ENCODE results near the gene ISM2. TPM values are rescaled to one million over a fixed set of nuclear protein-coding genes. Genes with fewer than 3 reads are reported as not detected.

The ISM2 gene
- total and polyA plus RNA-seq, 11 donors: 1.3 TPM; not detected in 10

DNA sequence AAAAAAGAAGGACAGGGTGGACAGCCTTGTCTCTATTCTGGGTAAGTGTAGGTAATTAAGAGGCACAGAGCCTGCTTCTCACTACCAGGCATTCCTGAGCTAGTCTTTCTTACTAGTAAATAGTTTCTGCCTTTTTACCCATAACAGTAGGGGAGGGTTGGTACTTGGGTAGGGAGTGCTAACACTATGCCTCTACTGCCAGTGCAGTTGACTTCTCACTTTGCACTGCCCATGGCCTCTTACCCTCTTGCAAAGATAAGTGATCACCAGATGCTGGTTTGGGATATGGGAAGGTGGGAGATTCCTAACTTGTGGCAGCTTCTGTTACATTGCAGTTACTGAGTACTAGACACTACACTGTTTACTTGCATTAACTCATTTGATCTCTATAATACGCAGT lies 29.1 kb downstream of the ISM2 start:
- Histone ChIP-seq H3K9me3 (no peaks in the 10 kb centered on the region), H3K4me1 (peaks cover 0 to under 1% (median 0%) of the 10 kb centered on the region in 12 donors), H3K36me3 (peaks cover 9 to 60% (median 55%) of the 10 kb centered on the region in 9 donors), H3K27me3 (no peaks in the 10 kb centered on the region), H3K4me3 (no peak overlapping the region), H3K27ac (no peak overlapping the region)
- DNase-seq (no peak), ATAC-seq (no peak)
- 79 to 99% (median 90%) methylated on average over 1 of the region's 1 CpG for WGBS, 4 donors
- TF ChIP-seq, protein P1, sequence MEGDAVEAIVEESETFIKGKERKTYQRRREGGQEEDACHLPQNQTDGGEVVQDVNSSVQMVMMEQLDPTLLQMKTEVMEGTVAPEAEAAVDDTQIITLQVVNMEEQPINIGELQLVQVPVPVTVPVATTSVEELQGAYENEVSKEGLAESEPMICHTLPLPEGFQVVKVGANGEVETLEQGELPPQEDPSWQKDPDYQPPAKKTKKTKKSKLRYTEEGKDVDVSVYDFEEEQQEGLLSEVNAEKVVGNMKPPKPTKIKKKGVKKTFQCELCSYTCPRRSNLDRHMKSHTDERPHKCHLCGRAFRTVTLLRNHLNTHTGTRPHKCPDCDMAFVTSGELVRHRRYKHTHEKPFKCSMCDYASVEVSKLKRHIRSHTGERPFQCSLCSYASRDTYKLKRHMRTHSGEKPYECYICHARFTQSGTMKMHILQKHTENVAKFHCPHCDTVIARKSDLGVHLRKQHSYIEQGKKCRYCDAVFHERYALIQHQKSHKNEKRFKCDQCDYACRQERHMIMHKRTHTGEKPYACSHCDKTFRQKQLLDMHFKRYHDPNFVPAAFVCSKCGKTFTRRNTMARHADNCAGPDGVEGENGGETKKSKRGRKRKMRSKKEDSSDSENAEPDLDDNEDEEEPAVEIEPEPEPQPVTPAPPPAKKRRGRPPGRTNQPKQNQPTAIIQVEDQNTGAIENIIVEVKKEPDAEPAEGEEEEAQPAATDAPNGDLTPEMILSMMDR (IDR thresholded peaks at IDR 0.05): no peak
- TF ChIP-seq POLR2A (IDR thresholded peaks at IDR 0.05): no peak
- intact Hi-C loops (cut with DNase I): loop anchor here in 1 of 10 donors (10.0 kb wide), 1 partner anchor 235 kb away; the partner anchor contains the start of genes ALKBH1 and SLIRP

DNA sequence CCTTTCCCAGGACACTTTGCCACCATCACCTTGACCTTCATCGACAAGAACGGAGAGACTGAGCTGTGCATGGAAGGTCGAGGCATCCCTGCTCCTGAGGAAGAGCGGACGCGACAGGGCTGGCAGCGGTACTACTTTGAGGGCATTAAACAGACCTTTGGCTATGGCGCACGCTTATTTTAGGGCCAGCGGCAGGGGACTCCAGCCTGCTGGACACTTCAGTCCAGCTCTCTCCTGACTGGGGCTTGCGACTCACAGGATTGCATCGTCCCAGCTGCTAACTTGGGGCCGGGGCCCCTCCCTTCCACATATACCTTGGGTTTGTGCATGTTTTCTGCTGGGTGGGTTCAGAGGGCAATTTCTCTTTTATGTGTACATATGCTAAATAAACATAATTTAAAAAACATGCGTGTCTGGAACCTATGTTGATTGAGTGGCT lies 29.5 kb downstream of the ISM2 start:
- WGBS, 4 donors: 89 to 92% (median 91%) methylated on average over 14 of the region's 14 CpGs
- no peak for TF ChIP-seq POLR2A (IDR thresholded peaks at IDR 0.05)
- TF ChIP-seq, protein P1 (IDR thresholded peaks at IDR 0.05): no peak
- Histone ChIP-seq H3K4me3 (no peak overlapping the region), H3K27ac (no peak overlapping the region), H3K9me3 (no peaks in the 10 kb centered on the region), H3K36me3 (peaks cover 11 to 64% (median 59%) of the 10 kb centered on the region in 9 donors), H3K4me1 (no peaks in the 10 kb centered on the region), H3K27me3 (no peaks in the 10 kb centered on the region)
- ATAC-seq (no peak), DNase-seq (no peak)
- intact Hi-C loops (cut with DNase I): loop anchor here in 1 of 10 donors (10.0 kb wide), 1 partner anchor 236 kb away; the partner anchor contains the start of genes ALKBH1 and SLIRP

DNA sequence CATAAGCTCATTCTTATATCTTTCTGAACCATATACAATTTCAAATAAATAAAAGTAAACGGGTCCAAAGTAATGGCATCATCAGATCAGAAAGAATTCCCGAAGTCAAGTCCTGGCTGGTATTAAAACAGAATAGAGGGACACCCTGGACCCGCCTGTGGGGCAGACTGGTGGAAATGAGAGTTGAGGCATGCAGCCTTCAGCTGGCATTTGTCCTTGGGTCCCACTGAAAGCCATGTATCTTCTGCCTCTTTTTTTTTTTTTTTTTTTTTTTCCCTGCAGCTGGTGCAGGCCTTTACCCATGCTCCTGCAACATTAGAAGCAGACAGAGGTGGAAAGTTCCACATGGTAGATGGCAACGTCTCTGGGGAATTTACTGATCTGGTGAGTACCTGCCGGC lies 30.8 kb downstream of the ISM2 start:
- Histone ChIP-seq H3K4me3 (no peak overlapping the region), H3K36me3 (peaks cover 11 to 77% (median 72%) of the 10 kb centered on the region in 9 donors), H3K4me1 (no peaks in the 10 kb centered on the region), H3K27ac (no peak overlapping the region), H3K27me3 (no peaks in the 10 kb centered on the region), H3K9me3 (no peaks in the 10 kb centered on the region)
- intact Hi-C loops (cut with DNase I): loop anchor here in 1 of 10 donors (10.0 kb wide), 1 partner anchor 237 kb away; the partner anchor contains the start of genes ALKBH1 and SLIRP
- DNase-seq (no peak), ATAC-seq (no peak)
- 92 to 94% (median 92%) methylated on average over 5 of the region's 5 CpGs for WGBS, 4 donors
- TF ChIP-seq, protein P1 (IDR thresholded peaks at IDR 0.05): no peak
- no peak for TF ChIP-seq POLR2A (IDR thresholded peaks at IDR 0.05)

DNA sequence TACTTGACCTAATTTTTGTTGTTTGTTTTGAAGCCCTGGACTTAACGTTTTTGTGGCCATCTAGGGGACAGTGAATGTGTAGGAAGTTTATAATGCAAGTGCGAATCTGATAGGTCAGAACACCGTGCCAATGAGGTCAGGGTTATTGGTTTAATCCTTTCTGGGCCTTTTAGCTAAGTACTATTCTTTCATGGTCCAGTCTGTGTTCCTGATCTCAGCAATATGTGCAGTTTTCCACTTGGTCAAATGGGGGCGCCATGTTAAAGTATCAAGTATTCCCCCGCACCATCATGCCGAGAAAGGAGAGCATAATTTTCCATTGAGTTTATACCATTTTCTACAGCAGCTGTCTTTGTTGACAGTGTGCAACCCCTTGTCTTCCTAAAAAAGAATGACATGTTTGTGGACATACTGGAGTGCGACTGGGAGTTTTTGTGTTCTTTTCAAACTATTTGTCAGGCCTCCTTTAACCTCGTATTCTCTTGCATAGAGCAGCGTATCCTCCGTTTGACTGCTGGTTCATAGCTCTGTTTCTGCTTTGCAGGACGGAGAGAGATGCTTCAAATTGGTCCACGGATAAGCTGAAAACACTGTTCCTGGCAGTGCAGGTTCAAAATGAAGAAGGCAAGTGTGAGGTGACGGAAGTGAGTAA lies 39.4 kb downstream of the ISM2 start:
- peaks cover 0 to 50% (median 47%) of the 10 kb centered on the region in 9 donors for H3K36me3 ChIP-seq
- H3K4me3 ChIP-seq: peak overlapping the region; percentile 70 to 98 (median 92)
- intact Hi-C loops (cut with DNase I): loop anchor here in 9 of 10 donors (2.0 to 10.0 kb wide), 10 partner anchors 82 to 248 kb away; partner anchors contain the start of genes SAMD15 (in 5 of the 9), TMED8 (in 5 of the 9), ALKBH1 (in 4 of the 9) and GSTZ1 (in 4 of the 9)
- no peak for TF ChIP-seq POLR2A (IDR thresholded peaks at IDR 0.05)
- TF ChIP-seq, protein P1 (IDR thresholded peaks at IDR 0.05): peak in 11 of 12 donors; percentile 13 to 66 (median 45)
- H3K27ac ChIP-seq: peak overlapping the region in 3 of 12 donors; percentile 91 to 96 (median 94)
- no peaks in the 10 kb centered on the region for H3K9me3 ChIP-seq
- 36 to 43% (median 41%) methylated on average over 13 of the region's 13 CpGs for WGBS, 4 donors
- no peak for ATAC-seq
- no peaks in the 10 kb centered on the region for H3K27me3 ChIP-seq
- H3K4me1 ChIP-seq: peaks cover 2 to 30% (median 21%) of the 10 kb centered on the region in 12 donors
- peak in 3 of 5 donors; percentile 37 to 48 (median 42) for DNase-seq
